ENCODE data around the gene TWF2. TPM values are rescaled to one million over a fixed set of nuclear protein-coding genes. Genes with fewer than 3 reads are reported as not detected.

Gene TWF2
- total RNA-seq, 1 experiment from 2014 or later, result 44.8 TPM

DNA sequence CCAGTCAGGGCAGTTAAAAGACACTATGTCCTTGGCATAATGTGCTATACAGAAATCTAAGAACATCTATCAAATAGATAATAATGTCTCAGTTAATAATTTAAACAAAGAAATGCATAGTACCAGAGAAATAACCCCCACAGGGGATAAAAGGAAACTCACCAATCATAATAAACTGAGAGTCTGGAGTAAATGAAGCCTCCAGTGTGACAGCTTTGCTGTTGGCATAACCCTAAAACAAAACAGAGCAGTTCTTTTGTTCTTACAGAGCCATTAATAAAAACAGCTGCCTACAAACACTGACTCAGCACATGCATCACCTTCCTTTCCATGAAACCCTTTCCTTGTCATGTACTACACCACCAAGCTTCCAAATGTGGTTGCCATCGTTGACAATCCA, 20.1 kb upstream of the TWF2 start:
- no peak overlapping the region for H2BK15ac ChIP-seq (ENCODE audit: low read depth, low read length)
- no peaks in the 10 kb centered on the region for H3K27me3 Mint-ChIP-seq (ENCODE audit: low read depth)
- no peak overlapping the region for H4K5ac ChIP-seq (ENCODE audit: insufficient read length, low read depth, low read length)
- no peaks in the 10 kb centered on the region for H3K9me3 ChIP-seq (ENCODE audit: control insufficient read depth, low read depth, low read length)
- H3T11ph ChIP-seq (ENCODE audit: low read length), result no peak overlapping the region
- no peak overlapping the region for H2AK5ac ChIP-seq (ENCODE audit: insufficient read length, low read length)
- no peaks in the 10 kb centered on the region for H3K23me2 ChIP-seq (ENCODE audit: insufficient read length, low read depth, low read length, poor library complexity, severe bottlenecking)
- no peaks in the 10 kb centered on the region for H3K9me3 Mint-ChIP-seq
- TF ChIP-seq, protein P1, sequence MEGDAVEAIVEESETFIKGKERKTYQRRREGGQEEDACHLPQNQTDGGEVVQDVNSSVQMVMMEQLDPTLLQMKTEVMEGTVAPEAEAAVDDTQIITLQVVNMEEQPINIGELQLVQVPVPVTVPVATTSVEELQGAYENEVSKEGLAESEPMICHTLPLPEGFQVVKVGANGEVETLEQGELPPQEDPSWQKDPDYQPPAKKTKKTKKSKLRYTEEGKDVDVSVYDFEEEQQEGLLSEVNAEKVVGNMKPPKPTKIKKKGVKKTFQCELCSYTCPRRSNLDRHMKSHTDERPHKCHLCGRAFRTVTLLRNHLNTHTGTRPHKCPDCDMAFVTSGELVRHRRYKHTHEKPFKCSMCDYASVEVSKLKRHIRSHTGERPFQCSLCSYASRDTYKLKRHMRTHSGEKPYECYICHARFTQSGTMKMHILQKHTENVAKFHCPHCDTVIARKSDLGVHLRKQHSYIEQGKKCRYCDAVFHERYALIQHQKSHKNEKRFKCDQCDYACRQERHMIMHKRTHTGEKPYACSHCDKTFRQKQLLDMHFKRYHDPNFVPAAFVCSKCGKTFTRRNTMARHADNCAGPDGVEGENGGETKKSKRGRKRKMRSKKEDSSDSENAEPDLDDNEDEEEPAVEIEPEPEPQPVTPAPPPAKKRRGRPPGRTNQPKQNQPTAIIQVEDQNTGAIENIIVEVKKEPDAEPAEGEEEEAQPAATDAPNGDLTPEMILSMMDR (conservative IDR thresholded peaks at IDR 0.05), result no peak
- no peak overlapping the region for H4K8ac ChIP-seq (replicated peaks; ENCODE audit: insufficient read length, low read depth, low read length)
- no peak overlapping the region for H3K23ac ChIP-seq (ENCODE audit: insufficient read length, low read depth, low read length)
- no peaks in the 10 kb centered on the region for H4K20me1 ChIP-seq (ENCODE audit: control insufficient read depth, insufficient read depth, insufficient read length)
- no peak overlapping the region for H2BK120ac ChIP-seq (ENCODE audit: low read depth, low read length, poor library complexity, severe bottlenecking)
- DNase-seq, result no peak
- no peak overlapping the region for H2BK20ac ChIP-seq (ENCODE audit: low read depth, low read length, poor library complexity, severe bottlenecking)
- no peak overlapping the region for H3K56ac ChIP-seq (ENCODE audit: insufficient read length, low read depth, low read length)
- H3K27ac Mint-ChIP-seq, result no peak overlapping the region
- no CpG with 5 or more reads among the region's 1 CpG for WGBS (ENCODE audit: extremely low coverage, insufficient read length, low lambda C conversion rate)
- H3K79me2 ChIP-seq (ENCODE audit: insufficient read depth, low read length), result no peaks in the 10 kb centered on the region; the same call in 1 of the 2 replicates
- H2AFZ ChIP-seq (ENCODE audit: low read length), result no peak overlapping the region
- no peak overlapping the region for H4K91ac ChIP-seq (ENCODE audit: insufficient read length, low read depth, low read length)
- H3K27ac ChIP-seq (ENCODE audit: insufficient read length, low read depth, low read length), result no peak overlapping the region
- no peaks in the 10 kb centered on the region for H3K4me1 ChIP-seq (ENCODE audit: insufficient read depth, low read length)
- no peak overlapping the region for H3K14ac ChIP-seq (ENCODE audit: insufficient read depth, low read length)
- H3K4me3 Mint-ChIP-seq, result no peak overlapping the region
- no peak overlapping the region for H3K9ac ChIP-seq (ENCODE audit: extremely low read depth, insufficient read length, low read length)
- no peaks in the 10 kb centered on the region for H3K4me1 Mint-ChIP-seq
- no peak overlapping the region for H3K4me2 ChIP-seq (ENCODE audit: insufficient read depth, insufficient read length, low read length)
- no peak overlapping the region for H3K4ac ChIP-seq (ENCODE audit: low read depth, low read length)
- no peak overlapping the region for H3K18ac ChIP-seq (ENCODE audit: insufficient read length, low read depth, low read length)
- H2BK5ac ChIP-seq (ENCODE audit: insufficient read length, low read length), result no peak overlapping the region
- no peaks in the 10 kb centered on the region; the same call in 1 of the 2 replicates for H3K27me3 ChIP-seq (ENCODE audit: insufficient read depth, low read length)
- H3K36me3 Mint-ChIP-seq (ENCODE audit: insufficient read depth in 1 of 3, low read depth in 3 of 3), result peaks cover 52 to 100% (median 89%) of the 10 kb centered on the region in 3 experiments; a peak in 6 of 7 replicates
- no peak overlapping the region for H2BK12ac ChIP-seq (ENCODE audit: insufficient read length, low read depth, low read length)
- H3K79me1 ChIP-seq (ENCODE audit: insufficient read depth, low read depth, low read length, poor library complexity, severe bottlenecking), result no peaks in the 10 kb centered on the region
